ENCODE data around the gene UBE2G2.

DNA sequence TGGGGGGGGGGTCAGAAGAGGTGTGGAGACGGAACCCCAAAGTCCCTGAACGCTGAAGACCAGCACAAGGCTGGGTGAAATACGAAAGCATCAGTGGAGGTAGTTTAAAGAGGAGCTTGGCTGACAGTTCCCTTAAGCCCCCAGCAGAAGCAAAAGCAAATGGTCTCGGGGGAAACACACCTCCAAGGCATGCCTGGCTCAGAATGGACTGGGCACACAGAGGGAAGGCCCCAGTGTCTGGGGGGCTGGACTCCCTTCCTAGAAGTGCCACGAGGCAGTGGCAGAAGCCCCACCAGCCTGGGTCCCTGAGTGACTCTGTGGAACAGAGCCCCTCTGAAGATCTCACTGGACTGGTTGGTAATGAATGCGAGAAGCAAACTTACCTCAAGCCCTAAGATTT lies 43.9 kb downstream of the UBE2G2 start:
- TF ChIP-seq CTCF (IDR thresholded peaks at IDR 0.05) = no peak
- no peak for TF ChIP-seq POLR2AphosphoS5 (IDR thresholded peaks at IDR 0.05)
- no peak for TF ChIP-seq POLR2A (IDR thresholded peaks at IDR 0.05)

Data from prostate gland (tissue), 2 donors.